Panc1 (cell line): Measurements from ENCODE around the gene ENTHD1. TPM values are rescaled to one million over a fixed set of nuclear protein-coding genes. Genes with fewer than 3 reads are reported as not detected.

ENCODE experiments used
- ATAC-seq: fragments of 200-7000 bp; cut with Tn5 transposase; 2 replicates; pipeline ENCODE4 v1.9.1; 2020; ENCODE audit warnings: mild to moderate bottlenecking, moderate library complexity
- BruUV-seq: library from RNA; stranded (reverse); fragments of 400-500 nt; replicated peaks from 2 replicates; lab custom pipeline; 2021; lab: Mats Ljungman, UMichigan
- CTCF ChIA-PET: fragments of 300-600 bp; sonication (Branson Sonifier 250); formaldehyde crosslinking; loops from one replicate; lab custom pipeline; 2022; ENCODE audit warnings: antibody characterized with exemption; lab: Charles Lee
- POLR2A ChIA-PET: fragments of 300-600 bp; sonication (Branson Sonifier 250); formaldehyde crosslinking; loops from one replicate; lab custom pipeline; 2022; ENCODE audit warnings: antibody characterized with exemption; lab: Charles Lee
- DNase-seq: peaks from one replicate; pipeline ENCODE4 v3.0.0-alpha.2; 2010; ENCODE audit warnings: low read depth, low spot score
- H3K27ac ChIP-seq: 2 replicates; pipeline ENCODE4 v1.5.1; 2011; ENCODE audit warnings: mild to moderate bottlenecking, low read length, inconsistent platforms
- H3K27me3 ChIP-seq: fragments of 200-500 bp; sonication (Bioruptor generic); 2 replicates; pipeline ENCODE4 v1.6.0; 2014; ENCODE audit warnings: low read length, inconsistent platforms; ENCODE audit not compliant: control insufficient read depth, insufficient read depth
- H3K36me3 ChIP-seq: fragments of 200-500 bp; sonication (Bioruptor generic); 2 replicates; pipeline ENCODE4 v1.5.1; 2014; ENCODE audit warnings: inconsistent platforms, mild to moderate bottlenecking, low read length, moderate library complexity; ENCODE audit not compliant: control insufficient read depth, insufficient read depth
- H3K4me1 ChIP-seq: 2 replicates; pipeline ENCODE4 v1.5.1; 2011; ENCODE audit warnings: inconsistent platforms, mild to moderate bottlenecking, low read length, moderate library complexity; ENCODE audit not compliant: control insufficient read depth, insufficient read depth
- H3K4me3 ChIP-seq, 2 experiments: 2 replicates each; pipeline ENCODE4 v1.5.1; 2011 to 2012; ENCODE audit warnings: low read depth in 2 of 2, low read length in 2 of 2, mild to moderate bottlenecking in 2 of 2, inconsistent platforms in 1 of 2, moderate library complexity in 1 of 2
- H3K9me3 ChIP-seq: fragments of 200-500 bp; sonication (Bioruptor generic); 2 replicates; pipeline ENCODE4 v1.5.1; 2014; ENCODE audit warnings: low read depth, mild to moderate bottlenecking, inconsistent platforms, low read length, moderate library complexity; ENCODE audit not compliant: control insufficient read depth, insufficient read depth
- POLR2AphosphoS5 ChIP-seq: IDR thresholded peaks from 2 replicates; pipeline ENCODE4 v1.6.1; 2012; ENCODE audit warnings: mild to moderate bottlenecking, low read depth, low read length, moderate library complexity
- SIN3A ChIP-seq: IDR thresholded peaks from 2 replicates; pipeline ENCODE4 v1.6.1; 2012; ENCODE audit warnings: low read depth, mild to moderate bottlenecking, low read length, moderate library complexity, borderline replicate concordance; ENCODE audit not compliant: insufficient read depth
- TCF7L2 ChIP-seq: IDR thresholded peaks from 2 replicates; pipeline ENCODE4 v1.6.1; 2011; ENCODE audit warnings: mild to moderate bottlenecking, low read depth, low read length, inconsistent platforms
- in situ Hi-C: cut with HindIII; loops from 2 replicates; pipeline ENCODE4 v1.10.0; 2016; ENCODE audit warnings: low sequenced_read_pairs, low pct_unique_long_range_greater_than_20kb
- intact Hi-C: fragments of 100-400 bp; cut with micrococcal nuclease; formaldehyde crosslinking; loops from one replicate; pipeline ENCODE4 v1.10.0; 2022; ENCODE audit not compliant: unreplicated experiment
- total RNA-seq: library from RNA; stranded (reverse); gene quantifications from one replicate; pipeline ENCODE4 v1.2.1, GENCODE V29; 2021; ENCODE audit not compliant: unreplicated experiment
- TF ChIP-seq, protein P1 (sequence below), 2 experiments: IDR thresholded peaks; 2 replicates each; pipeline ENCODE4 v1.6.1; 2011 to 2012; ENCODE audit warnings: low read depth in 2 of 2, control low read depth in 1 of 2, low read length in 1 of 2, mild to moderate bottlenecking in 1 of 2, moderate library complexity in 1 of 2; ENCODE audit not compliant: insufficient read depth in 1 of 2
- TF ChIP-seq, protein P2 (sequence below): fragments of 450-650 bp; IDR thresholded peaks from 2 replicates; pipeline ENCODE4 v1.5.1; 2017; ENCODE audit warnings: mild to moderate bottlenecking

Gene ENTHD1
- total RNA-seq, 1 experiment from 2014 or later: not detected

DNA sequence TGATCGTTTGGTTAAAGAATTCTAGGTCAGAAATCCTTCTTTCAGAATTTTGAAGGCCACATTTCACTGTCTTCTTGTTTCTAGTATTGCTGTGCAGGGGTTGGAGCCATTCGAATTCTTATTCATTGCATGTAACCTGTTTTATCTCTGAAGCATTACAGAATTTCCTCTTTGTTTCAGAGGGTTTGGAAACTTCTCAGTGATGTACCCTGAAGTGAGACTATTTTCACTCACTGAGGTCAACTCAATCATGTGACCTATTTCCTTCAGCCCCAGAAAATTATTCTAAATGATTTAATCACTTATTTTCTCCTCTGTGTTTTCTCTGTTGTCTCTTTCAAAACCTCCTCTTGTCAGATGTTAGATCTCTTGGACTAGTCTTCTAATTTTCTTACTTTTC, 147.8 kb downstream of the ENTHD1 start:
- no peak overlapping the region for H3K4me3 ChIP-seq
- no peak overlapping the region for H3K27ac ChIP-seq
- POLR2A ChIA-PET: no interaction called here
- CTCF ChIA-PET: no interaction called here
- no peaks in the 10 kb centered on the region for H3K9me3 ChIP-seq
- no peaks in the 10 kb centered on the region for H3K4me1 ChIP-seq
- no peaks in the 10 kb centered on the region for H3K36me3 ChIP-seq
- intact Hi-C loops (no loop called here), in situ Hi-C loops (no loop called here)
- no peak for TF ChIP-seq SIN3A
- TF ChIP-seq, protein P1, sequence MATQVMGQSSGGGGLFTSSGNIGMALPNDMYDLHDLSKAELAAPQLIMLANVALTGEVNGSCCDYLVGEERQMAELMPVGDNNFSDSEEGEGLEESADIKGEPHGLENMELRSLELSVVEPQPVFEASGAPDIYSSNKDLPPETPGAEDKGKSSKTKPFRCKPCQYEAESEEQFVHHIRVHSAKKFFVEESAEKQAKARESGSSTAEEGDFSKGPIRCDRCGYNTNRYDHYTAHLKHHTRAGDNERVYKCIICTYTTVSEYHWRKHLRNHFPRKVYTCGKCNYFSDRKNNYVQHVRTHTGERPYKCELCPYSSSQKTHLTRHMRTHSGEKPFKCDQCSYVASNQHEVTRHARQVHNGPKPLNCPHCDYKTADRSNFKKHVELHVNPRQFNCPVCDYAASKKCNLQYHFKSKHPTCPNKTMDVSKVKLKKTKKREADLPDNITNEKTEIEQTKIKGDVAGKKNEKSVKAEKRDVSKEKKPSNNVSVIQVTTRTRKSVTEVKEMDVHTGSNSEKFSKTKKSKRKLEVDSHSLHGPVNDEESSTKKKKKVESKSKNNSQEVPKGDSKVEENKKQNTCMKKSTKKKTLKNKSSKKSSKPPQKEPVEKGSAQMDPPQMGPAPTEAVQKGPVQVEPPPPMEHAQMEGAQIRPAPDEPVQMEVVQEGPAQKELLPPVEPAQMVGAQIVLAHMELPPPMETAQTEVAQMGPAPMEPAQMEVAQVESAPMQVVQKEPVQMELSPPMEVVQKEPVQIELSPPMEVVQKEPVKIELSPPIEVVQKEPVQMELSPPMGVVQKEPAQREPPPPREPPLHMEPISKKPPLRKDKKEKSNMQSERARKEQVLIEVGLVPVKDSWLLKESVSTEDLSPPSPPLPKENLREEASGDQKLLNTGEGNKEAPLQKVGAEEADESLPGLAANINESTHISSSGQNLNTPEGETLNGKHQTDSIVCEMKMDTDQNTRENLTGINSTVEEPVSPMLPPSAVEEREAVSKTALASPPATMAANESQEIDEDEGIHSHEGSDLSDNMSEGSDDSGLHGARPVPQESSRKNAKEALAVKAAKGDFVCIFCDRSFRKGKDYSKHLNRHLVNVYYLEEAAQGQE (IDR thresholded peaks at IDR 0.05; ENCODE audit: insufficient read depth in 1 of 2, low read depth in 2 of 2, low read length in 1 of 2): no peak
- TF ChIP-seq POLR2AphosphoS5: no peak
- TF ChIP-seq, protein P2, sequence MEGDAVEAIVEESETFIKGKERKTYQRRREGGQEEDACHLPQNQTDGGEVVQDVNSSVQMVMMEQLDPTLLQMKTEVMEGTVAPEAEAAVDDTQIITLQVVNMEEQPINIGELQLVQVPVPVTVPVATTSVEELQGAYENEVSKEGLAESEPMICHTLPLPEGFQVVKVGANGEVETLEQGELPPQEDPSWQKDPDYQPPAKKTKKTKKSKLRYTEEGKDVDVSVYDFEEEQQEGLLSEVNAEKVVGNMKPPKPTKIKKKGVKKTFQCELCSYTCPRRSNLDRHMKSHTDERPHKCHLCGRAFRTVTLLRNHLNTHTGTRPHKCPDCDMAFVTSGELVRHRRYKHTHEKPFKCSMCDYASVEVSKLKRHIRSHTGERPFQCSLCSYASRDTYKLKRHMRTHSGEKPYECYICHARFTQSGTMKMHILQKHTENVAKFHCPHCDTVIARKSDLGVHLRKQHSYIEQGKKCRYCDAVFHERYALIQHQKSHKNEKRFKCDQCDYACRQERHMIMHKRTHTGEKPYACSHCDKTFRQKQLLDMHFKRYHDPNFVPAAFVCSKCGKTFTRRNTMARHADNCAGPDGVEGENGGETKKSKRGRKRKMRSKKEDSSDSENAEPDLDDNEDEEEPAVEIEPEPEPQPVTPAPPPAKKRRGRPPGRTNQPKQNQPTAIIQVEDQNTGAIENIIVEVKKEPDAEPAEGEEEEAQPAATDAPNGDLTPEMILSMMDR: no peak
- no peak for TF ChIP-seq TCF7L2
- no peak for ATAC-seq
- peaks cover 6% of the 10 kb centered on the region for H3K27me3 ChIP-seq
- DNase-seq: no peak
- no TSS peak for BruUV-seq

DNA sequence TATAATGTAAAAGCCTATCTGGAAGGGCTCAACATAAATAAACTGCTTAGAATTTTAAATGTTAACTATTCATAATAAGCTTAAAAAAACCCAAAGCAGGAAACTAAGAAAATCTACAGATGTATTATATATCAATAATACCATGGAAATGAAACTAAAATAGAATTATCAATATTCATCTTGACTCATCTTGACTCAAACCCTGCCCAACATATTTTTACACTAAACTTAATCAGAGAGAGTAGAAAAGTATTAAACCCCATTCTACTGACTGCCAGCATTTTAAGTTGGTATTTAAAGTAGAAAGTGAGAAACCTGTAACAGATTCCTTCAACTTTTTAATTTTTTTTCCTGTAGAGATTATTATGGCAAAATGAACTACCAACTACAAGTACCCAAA, 149.2 kb downstream of the ENTHD1 start:
- DNase-seq (no peak), ATAC-seq (no peak)
- in situ Hi-C loops (no loop called here), intact Hi-C loops (no loop called here)
- ChIA-PET POLR2A (no interaction called here), CTCF (no interaction called here)
- no peak overlapping the region for H3K27ac ChIP-seq
- BruUV-seq: no TSS peak
- TF ChIP-seq, protein P1 (IDR thresholded peaks at IDR 0.05; ENCODE audit: insufficient read depth in 1 of 2, low read depth in 2 of 2, low read length in 1 of 2): no peak
- TF ChIP-seq SIN3A (no peak), POLR2AphosphoS5 (no peak), TCF7L2 (no peak)
- TF ChIP-seq, protein P2: no peak
- H3K9me3 ChIP-seq: peaks cover 2% of the 10 kb centered on the region; the same call in 1 of the 2 replicates
- H3K4me3 ChIP-seq: no peak overlapping the region
- H3K4me1 ChIP-seq: no peaks in the 10 kb centered on the region
- no peaks in the 10 kb centered on the region for H3K36me3 ChIP-seq
- H3K27me3 ChIP-seq: peaks cover 4% of the 10 kb centered on the region
